HepG2 (cell line): ENCODE measurements around the gene IFT172. TPM values are rescaled to one million over a fixed set of nuclear protein-coding genes. Genes with fewer than 3 reads are reported as not detected.
A peak's percentile ranks its signal among the peaks of the same experiment; 100 is the strongest.

Source experiments
- BORCS8-MEF2B ChIP-seq: sonication (generic); formaldehyde crosslinking; IDR thresholded peaks from 2 replicates; pipeline ENCODE4 v1.8.0; 2022; ENCODE audit warnings: mild to moderate bottlenecking, missing genetic modification reagents
- EP300 ChIP-seq, 3 experiments: sonication (generic) in 1 of 3; formaldehyde crosslinking in 1 of 3; IDR thresholded peaks; 2 replicates each; pipeline versions ENCODE4 v1.5.1 to v1.6.1; 2011 to 2020; ENCODE audit warnings: low read depth in 2 of 3, low read length in 2 of 3, borderline replicate concordance in 1 of 3, improper control_type of control experiment in 1 of 3, mild to moderate bottlenecking in 1 of 3, missing genetic modification reagents in 1 of 3, moderate library complexity in 1 of 3
- FOXK1 ChIP-seq: sonication (generic); formaldehyde crosslinking; IDR thresholded peaks from 2 replicates; pipeline ENCODE4 v1.4.0; 2020; ENCODE audit warnings: low read depth, missing genetic modification reagents, borderline replicate concordance
- KLF6 ChIP-seq: IDR thresholded peaks from 2 replicates; pipeline ENCODE4 v1.8.0; 2016; ENCODE audit warnings: missing biosample characterization, missing genetic modification reagents
- KLF9 ChIP-seq: IDR thresholded peaks from 2 replicates; pipeline ENCODE4 v1.6.1; 2016; ENCODE audit warnings: low read depth
- NR2F6 ChIP-seq, 2 experiments: IDR thresholded peaks; 2 replicates each; pipeline ENCODE4 v1.6.1; 2016; ENCODE audit warnings: antibody characterized with exemption in 1 of 2, mild to moderate bottlenecking in 1 of 2
- RBFOX2 ChIP-seq: fragments of 200-400 bp; formaldehyde crosslinking; IDR thresholded peaks from 2 replicates; pipeline ENCODE4 v1.6.1; 2017; ENCODE audit warnings: low read depth, mild to moderate bottlenecking, low read length
- SP4 ChIP-seq: sonication (generic); formaldehyde crosslinking; IDR thresholded peaks from 2 replicates; pipeline ENCODE4 v1.8.1; 2023; ENCODE audit warnings: mild to moderate bottlenecking, missing genetic modification reagents
- ZC3H13 ChIP-seq: sonication (generic); formaldehyde crosslinking; IDR thresholded peaks from 2 replicates; pipeline ENCODE4 v1.8.1; 2023; ENCODE audit warnings: mild to moderate bottlenecking, missing genetic modification reagents, moderate library complexity
- ZKSCAN8 ChIP-seq: IDR thresholded peaks from 2 replicates; pipeline ENCODE4 v1.6.1; 2016; ENCODE audit warnings: borderline replicate concordance, missing genetic modification reagents, missing compliant biosample characterization
- ZNF207 ChIP-seq: fragments of 450-650 bp; IDR thresholded peaks from 2 replicates; pipeline ENCODE4 v1.6.1; 2016; ENCODE audit warnings: antibody characterized with exemption, borderline replicate concordance
- ZNF687 ChIP-seq: sonication (generic); formaldehyde crosslinking; IDR thresholded peaks from 2 replicates; pipeline ENCODE4 v1.5.1; 2020; ENCODE audit warnings: mild to moderate bottlenecking, missing genetic modification reagents, moderate library complexity
- polyA plus RNA-seq, 8 experiments: library from polyadenylated mRNA; depleted of rRNA in 3 of 8; stranded (reverse) in 7 of 8; unstranded in 1 of 8; fragments of >200 nt; fragmentation: Illumina TruSeq in 4 of 8; extraction: Trizol in 4 of 8; gene quantifications; 2 replicates each; pipeline versions ENCODE4 v1.2.1 to v1.2.3, GENCODE V29; 2011 to 2016; ENCODE audit warnings: low read depth in 4 of 8, missing spikeins in 1 of 8, mixed read lengths in 1 of 8; ENCODE audit not compliant: insufficient read depth in 1 of 8
- total RNA-seq, 5 experiments: library from RNA; depleted of rRNA; stranded (reverse); fragments of >200 nt; fragmentation: Illumina TruSeq; extraction: Trizol; gene quantifications; 2 replicates each; pipeline ENCODE4 v1.2.3, GENCODE V29; 2016; ENCODE audit warnings: low read depth in 1 of 5
- TF ChIP-seq, protein P1 (sequence below): sonication (generic); formaldehyde crosslinking; IDR thresholded peaks from 2 replicates; pipeline ENCODE4 v1.5.1; 2020; ENCODE audit warnings: mild to moderate bottlenecking, missing genetic modification reagents, borderline replicate concordance
- TF ChIP-seq, protein P2 (sequence below): fragments of 450-650 bp; IDR thresholded peaks from 2 replicates; pipeline ENCODE4 v1.6.1; 2016

The IFT172 gene
- total and polyA plus RNA-seq, 2 of the 13 experiments (the other 11 are each of a cell fraction or from before 2014, with no cell fraction given): 21.6 to 35.7 TPM

DNA sequence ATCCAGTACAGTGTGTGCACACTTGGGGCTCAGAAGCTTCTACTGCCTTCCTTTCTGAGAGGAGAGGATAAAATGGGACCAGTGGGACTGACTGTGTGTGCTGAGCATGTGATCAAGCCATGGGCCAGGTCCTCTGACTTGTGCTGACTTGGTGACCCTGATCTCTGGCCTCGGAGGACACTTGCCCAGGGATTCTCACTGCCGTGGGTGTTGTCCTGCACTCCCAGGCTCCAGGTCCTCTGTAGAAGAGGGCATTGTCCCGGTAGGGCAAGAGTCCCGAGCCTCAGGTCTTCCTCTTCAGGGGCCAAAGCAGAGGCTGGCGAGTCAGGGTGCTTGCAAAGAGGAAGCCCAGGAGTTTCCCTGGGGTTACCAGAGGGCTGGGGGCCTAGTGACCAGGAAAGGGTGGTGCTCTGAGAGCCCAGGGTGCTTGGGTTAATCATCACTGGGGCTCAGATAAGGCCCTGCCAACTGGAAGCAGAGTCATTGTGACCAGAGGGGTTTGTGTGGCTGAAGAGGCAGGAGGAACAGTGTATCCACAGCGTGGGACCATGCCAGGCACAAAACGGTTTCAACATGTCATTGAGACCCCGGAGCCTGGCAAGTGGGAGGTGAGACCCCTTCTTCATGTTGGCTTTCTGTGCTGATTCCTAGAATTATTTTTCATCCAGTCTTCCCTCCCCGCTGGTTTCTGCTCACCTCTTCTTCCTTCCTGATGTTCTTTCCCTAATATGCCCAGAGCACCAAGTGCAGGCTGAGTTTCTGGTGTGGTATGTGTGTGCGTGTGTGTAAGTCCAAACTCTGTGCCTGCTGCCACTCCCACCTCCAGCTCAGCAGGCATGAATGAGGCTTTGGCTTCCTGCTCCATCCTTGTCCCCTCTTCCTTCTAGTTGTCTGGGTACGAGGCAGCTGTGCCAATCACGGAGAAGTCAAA, 7.1 kb upstream of the IFT172 start, which contains the start of gene GCKR (continued):
- TF ChIP-seq, protein P1, sequence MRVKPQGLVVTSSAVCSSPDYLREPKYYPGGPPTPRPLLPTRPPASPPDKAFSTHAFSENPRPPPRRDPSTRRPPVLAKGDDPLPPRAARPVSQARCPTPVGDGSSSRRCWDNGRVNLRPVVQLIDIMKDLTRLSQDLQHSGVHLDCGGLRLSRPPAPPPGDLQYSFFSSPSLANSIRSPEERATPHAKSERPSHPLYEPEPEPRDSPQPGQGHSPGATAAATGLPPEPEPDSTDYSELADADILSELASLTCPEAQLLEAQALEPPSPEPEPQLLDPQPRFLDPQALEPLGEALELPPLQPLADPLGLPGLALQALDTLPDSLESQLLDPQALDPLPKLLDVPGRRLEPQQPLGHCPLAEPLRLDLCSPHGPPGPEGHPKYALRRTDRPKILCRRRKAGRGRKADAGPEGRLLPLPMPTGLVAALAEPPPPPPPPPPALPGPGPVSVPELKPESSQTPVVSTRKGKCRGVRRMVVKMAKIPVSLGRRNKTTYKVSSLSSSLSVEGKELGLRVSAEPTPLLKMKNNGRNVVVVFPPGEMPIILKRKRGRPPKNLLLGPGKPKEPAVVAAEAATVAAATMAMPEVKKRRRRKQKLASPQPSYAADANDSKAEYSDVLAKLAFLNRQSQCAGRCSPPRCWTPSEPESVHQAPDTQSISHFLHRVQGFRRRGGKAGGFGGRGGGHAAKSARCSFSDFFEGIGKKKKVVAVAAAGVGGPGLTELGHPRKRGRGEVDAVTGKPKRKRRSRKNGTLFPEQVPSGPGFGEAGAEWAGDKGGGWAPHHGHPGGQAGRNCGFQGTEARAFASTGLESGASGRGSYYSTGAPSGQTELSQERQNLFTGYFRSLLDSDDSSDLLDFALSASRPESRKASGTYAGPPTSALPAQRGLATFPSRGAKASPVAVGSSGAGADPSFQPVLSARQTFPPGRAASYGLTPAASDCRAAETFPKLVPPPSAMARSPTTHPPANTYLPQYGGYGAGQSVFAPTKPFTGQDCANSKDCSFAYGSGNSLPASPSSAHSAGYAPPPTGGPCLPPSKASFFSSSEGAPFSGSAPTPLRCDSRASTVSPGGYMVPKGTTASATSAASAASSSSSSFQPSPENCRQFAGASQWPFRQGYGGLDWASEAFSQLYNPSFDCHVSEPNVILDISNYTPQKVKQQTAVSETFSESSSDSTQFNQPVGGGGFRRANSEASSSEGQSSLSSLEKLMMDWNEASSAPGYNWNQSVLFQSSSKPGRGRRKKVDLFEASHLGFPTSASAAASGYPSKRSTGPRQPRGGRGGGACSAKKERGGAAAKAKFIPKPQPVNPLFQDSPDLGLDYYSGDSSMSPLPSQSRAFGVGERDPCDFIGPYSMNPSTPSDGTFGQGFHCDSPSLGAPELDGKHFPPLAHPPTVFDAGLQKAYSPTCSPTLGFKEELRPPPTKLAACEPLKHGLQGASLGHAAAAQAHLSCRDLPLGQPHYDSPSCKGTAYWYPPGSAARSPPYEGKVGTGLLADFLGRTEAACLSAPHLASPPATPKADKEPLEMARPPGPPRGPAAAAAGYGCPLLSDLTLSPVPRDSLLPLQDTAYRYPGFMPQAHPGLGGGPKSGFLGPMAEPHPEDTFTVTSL (CRISPR knock-in tag): peak; percentile 76; the same call in 1 of the 2 replicates
- TF ChIP-seq EP300 (IDR thresholded peaks at IDR 0.05; ENCODE audit: low read depth in 2 of 2, low read length in 2 of 2) (peak in 1 of 2 experiments; percentile 65; a peak in 2 of 4 replicates), EP300 (CRISPR knock-in tag; IDR thresholded peaks at IDR 0.05; ENCODE audit: borderline replicate concordance) (no peak; the same call in 1 of the 2 replicates), RBFOX2 (peak; percentile 66), ZC3H13 (peak; percentile 86), ZNF207 (no peak), NR2F6 (IDR thresholded peaks at IDR 0.05) (peak; percentile 87), NR2F6 (CRISPR knock-in tag; IDR thresholded peaks at IDR 0.05) (peak; percentile 93), BORCS8-MEF2B (peak; percentile 85; the same call in 1 of the 2 replicates), ZNF687 (CRISPR knock-in tag) (peak; percentile 99), FOXK1 (CRISPR knock-in tag) (peak; percentile 25; the same call in 1 of the 2 replicates), KLF9 (CRISPR knock-in tag) (no peak), KLF6 (CRISPR knock-in tag) (peak; percentile 94), SP4 (CRISPR knock-in tag) (0 out of 2 replicates have a peak, but pooled peaks have one; percentile 20), ZKSCAN8 (CRISPR knock-in tag) (peak; percentile 73; the same call in 1 of the 2 replicates)
- TF ChIP-seq, protein P2, sequence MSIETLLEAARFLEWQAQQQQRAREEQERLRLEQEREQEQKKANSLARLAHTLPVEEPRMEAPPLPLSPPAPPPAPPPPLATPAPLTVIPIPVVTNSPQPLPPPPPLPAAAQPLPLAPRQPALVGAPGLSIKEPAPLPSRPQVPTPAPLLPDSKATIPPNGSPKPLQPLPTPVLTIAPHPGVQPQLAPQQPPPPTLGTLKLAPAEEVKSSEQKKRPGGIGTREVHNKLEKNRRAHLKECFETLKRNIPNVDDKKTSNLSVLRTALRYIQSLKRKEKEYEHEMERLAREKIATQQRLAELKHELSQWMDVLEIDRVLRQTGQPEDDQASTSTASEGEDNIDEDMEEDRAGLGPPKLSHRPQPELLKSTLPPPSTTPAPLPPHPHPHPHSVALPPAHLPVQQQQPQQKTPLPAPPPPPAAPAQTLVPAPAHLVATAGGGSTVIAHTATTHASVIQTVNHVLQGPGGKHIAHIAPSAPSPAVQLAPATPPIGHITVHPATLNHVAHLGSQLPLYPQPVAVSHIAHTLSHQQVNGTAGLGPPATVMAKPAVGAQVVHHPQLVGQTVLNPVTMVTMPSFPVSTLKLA: 0 out of 2 replicates have a peak, but pooled peaks have one; percentile 26
